Upper lobe of left lung (tissue), 6 donors: ENCODE results near the gene DNPEP. TPM values are rescaled to one million over a fixed set of nuclear protein-coding genes. Genes with fewer than 3 reads are reported as not detected.

ENCODE experiments used
- ATAC-seq, 2 donors: fragments of 200-7000 bp; cut with Tn5 transposase; one replicate each; pipeline ENCODE4 v1.9.1; 2022; ENCODE audit warnings: mild to moderate bottlenecking in 2 of 2, moderate library complexity in 2 of 2; ENCODE audit not compliant: low FRiP score in 2 of 2
- DNase-seq, 2 donors: peaks; one replicate each; pipeline ENCODE4 v3.0.0-alpha.2; 2019 to 2020
- H3K27ac ChIP-seq, 4 donors: fragments of 200-600 bp; sonication (generic); one replicate each; pipeline ENCODE4 v1.5.1; 2016 to 2019
- H3K27me3 ChIP-seq, 4 donors: fragments of 200-600 bp; sonication (generic); one replicate each; pipeline ENCODE4 v1.5.1; 2017 to 2019
- H3K36me3 ChIP-seq, 4 donors: fragments of 200-600 bp; sonication (generic); one replicate each; pipeline ENCODE4 v1.5.1; 2016 to 2019
- H3K4me1 ChIP-seq, 4 donors: fragments of 200-600 bp; sonication (generic); one replicate each; pipeline ENCODE4 v1.5.1; 2018 to 2019
- H3K4me3 ChIP-seq, 4 donors: fragments of 200-600 bp; sonication (generic); one replicate each; pipeline ENCODE4 v1.5.1; 2017 to 2019; ENCODE audit warnings: mild to moderate bottlenecking in 2 of 4, moderate library complexity in 1 of 4
- H3K9me3 ChIP-seq, 4 donors: fragments of 200-600 bp; sonication (generic); one replicate each; pipeline ENCODE4 v1.5.1; 2018 to 2019
- CTCF ChIP-seq, 6 experiments: fragments of 450-650 bp in 4 of 6; fragments of 200-600 bp in 2 of 6; sonication (generic) in 2 of 6; IDR thresholded peaks; one replicate each; pipeline ENCODE4 v1.5.1; 2016 to 2019; ENCODE audit warnings: antibody characterized with exemption in 6 of 6
- EP300 ChIP-seq, 4 donors: sonication (generic); formaldehyde crosslinking; IDR thresholded peaks; one replicate each; pipeline ENCODE4 v1.5.1; 2017; ENCODE audit warnings: antibody characterized with exemption in 4 of 4, control low read depth in 2 of 4
- POLR2A ChIP-seq, 4 donors: fragments of 450-650 bp; IDR thresholded peaks; one replicate each; pipeline ENCODE4 v1.5.1; 2016 to 2017; ENCODE audit warnings: antibody characterized with exemption in 4 of 4, mild to moderate bottlenecking in 2 of 4
- POLR2AphosphoS5 ChIP-seq, 2 donors: sonication (generic); formaldehyde crosslinking; IDR thresholded peaks; one replicate each; pipeline ENCODE4 v1.5.1; 2017; ENCODE audit warnings: antibody characterized with exemption in 2 of 2
- whole genome bisulfite sequencing, 2 donors: methylation state at CpG; one replicate each; pipeline ENCODE4 v1.1.5; 2017 to 2018; 5-methylcytosine and 5-hydroxymethylcytosine counted together
- total RNA-seq, 6 donors: library from RNA; depleted of rRNA in 4 of 6; stranded (reverse); fragments of >200 nt in 4 of 6; gene quantifications; one replicate each; pipeline versions ENCODE4 v1.1.0 to v1.2.1, GENCODE V29; 2016 to 2021
- donor health status: DM: no; HTN: no; CAD: no; lungs with moderate emphysema.
- donor health status: DM: no; HTN: yes; CAD: no; lungs with severe emphysema.

Gene DNPEP
- total RNA-seq, 6 donors from 2014 or later: 31.9 to 141 (median 75.1) TPM

- TF ChIP-seq CTCF (IDR thresholded peaks at IDR 0.05) (no peak), POLR2A (IDR thresholded peaks at IDR 0.05) (no peak), POLR2AphosphoS5 (IDR thresholded peaks at IDR 0.05) (no peak), EP300 (IDR thresholded peaks at IDR 0.05) (no peak)
- H3K36me3 ChIP-seq: peaks cover 5 to 90% (median 45%) of the 10 kb centered on the region in 4 donors
- H3K9me3 ChIP-seq: no peaks in the 10 kb centered on the region
- 93 to 95% methylated on average over 13 of the region's 13 CpGs for WGBS, 2 donors
- no peaks in the 10 kb centered on the region for H3K4me1 ChIP-seq
- no peak for DNase-seq
- H3K4me3 ChIP-seq: no peak overlapping the region
- no peaks in the 10 kb centered on the region for H3K27me3 ChIP-seq
- ATAC-seq: no peak
- H3K27ac ChIP-seq: no peak overlapping the region
Measured at GRCh38 chr2:219378163-219378851, 9.4 kb downstream of the DNPEP start.

- Histone ChIP-seq H3K27me3 (no peaks in the 10 kb centered on the region), H3K36me3 (peaks cover 0 to 17% (median 13%) of the 10 kb centered on the region in 4 donors), H3K4me3 (no peak overlapping the region), H3K9me3 (no peaks in the 10 kb centered on the region), H3K4me1 (peaks cover 10 to 15% (median 13%) of the 10 kb centered on the region in 4 donors), H3K27ac (peak overlapping the region; percentile 42 to 59 (median 50))
- DNase-seq: peak in 1 of 2 donors; percentile 55
- WGBS, 2 donors: 10 to 11% methylated on average over 2 of the region's 2 CpGs
- TF ChIP-seq EP300 (IDR thresholded peaks at IDR 0.05) (no peak), CTCF (IDR thresholded peaks at IDR 0.05) (no peak), POLR2A (IDR thresholded peaks at IDR 0.05) (no peak), POLR2AphosphoS5 (IDR thresholded peaks at IDR 0.05) (no peak)
- ATAC-seq: peak; percentile 71 to 82
Measured at GRCh38 chr2:219369447-219369861, 18.3 kb downstream of the DNPEP start.

- no peaks in the 10 kb centered on the region for H3K9me3 ChIP-seq
- 37 to 38% methylated on average over 3 of the region's 3 CpGs for WGBS, 2 donors
- peak overlapping the region; percentile 42 to 59 (median 50) for H3K27ac ChIP-seq
- ATAC-seq: peak; percentile 77 to 82
- peaks cover 10 to 15% (median 13%) of the 10 kb centered on the region in 4 donors for H3K4me1 ChIP-seq
- no peak for DNase-seq
- peaks cover 0 to 9% (median 7%) of the 10 kb centered on the region in 4 donors for H3K36me3 ChIP-seq
- TF ChIP-seq EP300 (IDR thresholded peaks at IDR 0.05): no peak
- no peak for TF ChIP-seq CTCF (IDR thresholded peaks at IDR 0.05)
- TF ChIP-seq POLR2AphosphoS5 (IDR thresholded peaks at IDR 0.05): no peak
- no peak for TF ChIP-seq POLR2A (IDR thresholded peaks at IDR 0.05)
- H3K27me3 ChIP-seq: no peaks in the 10 kb centered on the region
- H3K4me3 ChIP-seq: peak overlapping the region in 1 of 4 donors; percentile 9
Measured at GRCh38 chr2:219368690-219369191, 19.0 kb downstream of the DNPEP start.

- TF ChIP-seq POLR2AphosphoS5 (IDR thresholded peaks at IDR 0.05) (no peak), EP300 (IDR thresholded peaks at IDR 0.05) (no peak), CTCF (IDR thresholded peaks at IDR 0.05) (no peak), POLR2A (IDR thresholded peaks at IDR 0.05) (no peak)
- Histone ChIP-seq H3K9me3 (no peaks in the 10 kb centered on the region), H3K27ac (no peak overlapping the region), H3K36me3 (no peaks in the 10 kb centered on the region), H3K4me3 (no peak overlapping the region), H3K4me1 (peaks cover 9 to 12% (median 10%) of the 10 kb centered on the region in 4 donors), H3K27me3 (peaks cover 0 to 17% (median 11%) of the 10 kb centered on the region in 4 donors)
- whole genome bisulfite sequencing, 2 donors: 41 to 50% methylated on average over 3 of the region's 3 CpGs
- DNase-seq (peak in 1 of 2 donors; percentile 42), ATAC-seq (peak; percentile 61 to 89)
Measured at GRCh38 chr2:219362524-219363164, 25.1 kb downstream of the DNPEP start.
